ENCODE measurements around the gene UBB.

The UBB gene

GRCh38 chr17:16419074-16419928, 38.4 kb downstream of the UBB start:
- peak; percentile 41 for DNase-seq

- DNase-seq, result no peak
Measured at GRCh38 chr17:16419929-16420271, 39.0 kb downstream of the UBB start.

GRCh38 chr17:16422416-16422815, 41.5 kb downstream of the UBB start:
- DNase-seq, result no peak

DNA sequence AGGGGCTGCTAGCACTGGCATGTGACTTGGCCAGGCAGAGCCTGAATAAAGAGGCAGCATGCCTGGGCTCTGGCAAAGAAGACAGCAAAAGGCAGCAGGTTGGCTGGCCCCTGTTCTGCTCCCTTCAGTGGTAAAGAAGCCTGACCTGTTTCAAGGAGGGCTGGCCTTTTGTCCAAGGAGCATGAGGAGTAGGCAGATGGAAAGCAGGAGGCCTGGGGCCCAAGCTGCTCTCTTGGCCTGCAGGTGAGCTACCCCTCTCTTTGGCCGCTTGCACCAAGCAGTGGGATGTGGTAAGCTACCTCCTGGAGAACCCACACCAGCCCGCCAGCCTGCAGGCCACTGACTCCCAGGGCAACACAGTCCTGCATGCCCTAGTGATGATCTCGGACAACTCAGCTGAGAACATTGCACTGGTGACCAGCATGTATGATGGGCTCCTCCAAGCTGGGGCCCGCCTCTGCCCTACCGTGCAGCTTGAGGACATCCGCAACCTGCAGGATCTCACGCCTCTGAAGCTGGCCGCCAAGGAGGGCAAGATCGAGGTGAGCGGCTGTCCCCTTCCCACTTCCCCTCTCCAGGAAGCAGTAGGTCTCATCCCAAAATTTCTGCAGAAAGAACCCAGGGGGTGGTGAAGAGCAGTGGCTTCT, 42.5 kb downstream of the UBB start:
- no peak for DNase-seq

GRCh38 chr17:16425202-16425601, 44.3 kb downstream of the UBB start:
- DNase-seq, result no peak

- DNase-seq, result no peak
Measured at GRCh38 chr17:16425698-16426659, 45.1 kb downstream of the UBB start.

DNA sequence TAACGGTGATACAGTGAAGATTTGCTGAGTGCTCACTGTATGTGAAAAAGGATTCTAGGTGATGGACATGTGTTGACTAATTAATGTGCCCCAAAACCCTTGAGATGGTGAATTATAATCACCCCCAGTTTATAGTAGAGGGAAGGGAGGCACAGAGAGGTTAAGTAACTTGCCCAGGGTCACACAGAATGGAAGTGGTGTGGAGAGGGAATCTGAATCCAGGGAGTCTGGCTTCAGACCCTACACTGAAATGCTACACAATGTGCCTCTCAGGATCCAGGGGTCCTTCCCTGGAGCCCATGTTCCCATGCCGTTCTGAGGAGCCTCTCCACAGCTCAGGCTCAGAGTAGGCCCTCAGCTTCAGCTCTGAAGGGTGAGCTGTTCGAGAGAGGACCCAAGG, 46.1 kb downstream of the UBB start:
- no peak for DNase-seq

DNA sequence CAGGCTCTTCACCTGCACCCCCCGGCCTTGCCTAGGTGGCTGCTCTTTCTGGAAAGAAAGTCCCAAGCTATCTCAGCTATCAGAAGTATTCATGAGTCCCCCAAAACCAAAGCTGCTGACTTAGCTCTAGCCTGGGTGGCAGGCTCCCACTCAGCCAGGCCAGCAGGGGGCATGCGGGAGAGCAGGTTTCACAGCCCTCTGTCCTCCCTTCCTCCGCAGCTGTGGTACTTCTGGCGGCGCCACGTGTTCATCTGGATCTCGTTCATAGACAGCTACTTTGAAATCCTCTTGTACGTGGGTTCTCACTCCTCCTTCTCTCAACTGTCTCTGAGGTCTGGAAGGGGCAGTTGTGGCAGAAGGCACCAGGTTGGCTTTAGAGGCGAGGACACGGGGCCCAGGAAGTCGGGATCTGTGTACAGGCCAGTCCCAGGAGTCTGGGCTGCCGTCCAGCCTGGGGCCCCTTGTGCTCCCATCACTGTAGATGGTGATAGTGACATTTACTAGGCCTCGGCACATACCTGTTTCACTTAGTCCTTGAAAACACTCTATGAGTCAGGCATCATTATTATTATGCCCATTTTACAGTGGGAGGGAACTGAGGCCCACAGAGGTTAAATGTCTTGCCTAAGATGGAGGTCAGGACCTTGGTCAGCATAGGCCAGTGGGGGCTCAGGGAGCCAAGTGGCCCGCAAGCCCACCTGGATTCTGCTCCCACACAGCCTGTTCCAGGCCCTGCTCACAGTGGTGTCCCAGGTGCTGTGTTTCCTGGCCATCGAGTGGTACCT, 47.4 kb downstream of the UBB start:
- no peak for DNase-seq

GRCh38 chr17:16429083-16429482, 48.2 kb downstream of the UBB start:
- DNase-seq, result no peak

GRCh38 chr17:16430650-16431049, 49.8 kb downstream of the UBB start:
- DNase-seq, result no peak

- no peak for DNase-seq
Measured at GRCh38 chr17:16432017-16432416, 51.1 kb downstream of the UBB start.
